GM18867 (cell line): ENCODE data around the gene SGO2.
"Not testable (repeated sequence)": the region's sequence is repeated elsewhere in the genome, so short reads cannot be mapped to it uniquely, and the experiment has no call there.

Experiments
- ATAC-seq: cut with Tn5 transposase; IDR thresholded peaks from one replicate; pipeline ENCODE4 v1.9.1; 2021; ENCODE audit warnings: mild to moderate bottlenecking, moderate library complexity; ENCODE audit not compliant: unreplicated experiment

The SGO2 gene

GRCh38 chr2:200620606-200621390, 94.8 kb downstream of the SGO2 start:
- no peak for ATAC-seq

- no peak for ATAC-seq
These were observed 96.1 kb downstream of the SGO2 start for GRCh38 chr2:200622106-200622505.

DNA sequence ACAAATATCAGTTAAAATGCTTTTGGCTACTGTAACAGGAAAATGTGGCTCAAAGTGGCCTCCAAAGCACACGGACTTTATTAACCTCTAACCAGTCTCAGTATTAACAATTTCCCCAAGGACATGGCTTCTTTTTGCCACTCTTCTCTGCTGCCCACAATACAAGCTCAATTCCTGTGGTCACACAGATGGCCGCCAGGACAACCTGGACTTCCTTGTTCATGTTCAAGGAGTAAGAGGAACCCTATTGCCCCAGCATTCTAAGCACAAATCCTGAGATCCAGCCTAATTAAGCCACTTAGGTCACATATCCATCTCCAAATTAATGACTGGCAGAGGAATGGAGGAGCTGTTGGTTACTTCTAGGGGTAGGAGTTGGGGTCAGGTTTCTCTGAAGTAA, 98.0 kb downstream of the SGO2 start:
- ATAC-seq: no peak

DNA sequence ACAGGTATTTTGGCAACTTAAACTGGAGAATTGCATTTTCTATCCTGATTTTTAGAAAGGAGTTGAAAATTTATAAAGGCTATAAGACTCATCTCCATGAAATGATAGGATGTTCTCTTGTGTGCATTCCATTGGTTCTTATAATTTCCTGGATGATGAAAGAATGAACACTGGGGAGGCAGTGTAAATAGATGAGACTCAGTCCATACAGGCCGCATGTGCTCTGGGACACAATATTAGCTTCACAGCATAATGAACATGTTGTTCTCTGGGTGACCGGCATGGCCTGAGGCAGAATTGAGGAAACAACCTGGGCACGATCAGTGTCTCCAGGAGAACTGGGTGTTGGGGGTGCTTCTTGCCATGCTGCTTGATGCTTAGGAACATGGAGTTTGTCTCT, 98.7 kb downstream of the SGO2 start:
- no peak for ATAC-seq

DNA sequence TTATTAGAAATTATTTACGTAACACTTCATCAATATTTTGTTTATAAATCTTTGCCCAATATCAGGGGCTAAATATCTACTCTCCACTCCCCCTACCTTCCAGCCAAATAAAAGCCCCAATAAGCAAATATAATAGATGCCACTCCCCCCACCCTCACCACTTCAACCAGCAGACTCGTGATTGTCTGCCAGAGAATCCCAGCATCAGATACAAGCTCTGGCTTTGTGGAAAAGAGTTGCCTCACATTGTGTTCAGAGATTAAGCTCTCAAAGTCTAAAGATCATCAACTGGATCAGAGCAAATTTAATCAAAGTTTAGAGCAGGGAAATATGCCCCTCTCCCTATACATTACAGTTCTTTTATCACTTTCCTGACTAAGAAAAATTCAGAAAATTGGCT, 99.3 kb downstream of the SGO2 start:
- ATAC-seq: no peak

DNA sequence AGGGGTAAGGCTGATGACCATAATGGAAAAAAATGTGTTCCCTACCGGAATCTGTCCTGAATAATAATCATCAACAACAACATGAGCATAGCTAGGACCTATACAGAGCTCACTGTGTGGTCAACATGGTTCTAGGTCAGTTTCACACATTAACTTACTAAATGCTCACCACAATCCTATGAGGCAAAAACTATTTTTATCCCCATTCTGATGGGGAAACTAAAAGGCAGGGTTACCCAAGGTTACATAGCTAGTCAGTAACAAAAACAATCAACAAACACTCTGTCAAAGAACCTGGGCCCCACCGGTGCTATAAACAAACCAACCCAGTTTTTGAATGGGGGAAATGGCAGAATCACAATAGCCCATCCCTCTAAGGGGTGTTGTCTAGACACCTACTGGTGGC, 100.0 kb downstream of the SGO2 start:
- ATAC-seq: no peak

DNA sequence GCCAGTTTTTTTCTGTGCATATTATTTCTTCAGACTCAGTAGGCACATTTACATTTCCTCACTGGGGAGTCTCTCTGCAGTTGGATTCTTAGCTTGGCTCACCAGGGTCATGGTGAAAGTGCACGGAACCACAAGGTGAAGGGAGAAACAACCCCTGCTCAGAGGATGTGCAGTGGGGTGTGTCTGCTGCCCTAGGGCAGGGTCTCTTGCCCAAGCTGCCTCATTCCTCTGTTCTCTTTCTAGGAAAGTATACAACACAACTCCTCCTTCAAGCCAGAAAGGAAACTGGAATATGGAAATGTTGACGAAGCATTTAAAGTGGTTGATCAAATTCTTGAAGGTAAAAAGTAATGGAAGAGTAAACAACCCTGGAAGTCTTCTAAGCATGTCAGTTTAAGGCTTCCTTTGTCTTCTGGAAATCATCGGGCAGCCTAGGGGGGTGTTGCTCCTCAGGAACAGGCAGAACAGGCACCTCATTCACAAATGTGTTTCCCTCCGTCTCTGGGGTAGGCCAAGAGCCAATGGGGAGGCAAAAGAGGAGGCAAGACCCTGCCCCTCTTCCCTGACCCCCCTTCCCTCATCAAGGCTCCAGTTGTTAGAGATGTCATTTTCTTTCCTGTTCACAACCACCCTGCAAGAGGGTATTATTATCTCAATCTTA, 101.2 kb downstream of the SGO2 start:
- ATAC-seq: no peak

DNA sequence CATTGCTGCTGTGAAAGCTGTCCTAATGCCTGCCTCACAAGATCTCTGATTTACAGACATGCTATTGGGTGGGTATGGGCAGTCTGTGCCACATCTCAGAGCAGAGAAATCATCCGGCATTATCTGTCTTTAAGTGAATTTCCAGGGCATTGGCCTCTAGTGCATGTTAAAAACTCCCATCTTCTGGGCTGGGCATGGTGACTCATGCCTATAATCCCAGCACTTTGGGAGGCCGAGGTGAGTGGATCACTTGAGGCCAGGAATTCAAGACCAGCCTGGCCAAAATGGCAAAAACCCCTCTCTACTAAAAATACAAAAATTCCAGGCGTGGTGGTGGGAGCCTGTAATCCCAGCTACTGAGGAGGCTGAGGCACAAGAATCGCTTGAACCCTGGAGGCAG, 102.5 kb downstream of the SGO2 start:
- ATAC-seq: not testable (repeated sequence)

DNA sequence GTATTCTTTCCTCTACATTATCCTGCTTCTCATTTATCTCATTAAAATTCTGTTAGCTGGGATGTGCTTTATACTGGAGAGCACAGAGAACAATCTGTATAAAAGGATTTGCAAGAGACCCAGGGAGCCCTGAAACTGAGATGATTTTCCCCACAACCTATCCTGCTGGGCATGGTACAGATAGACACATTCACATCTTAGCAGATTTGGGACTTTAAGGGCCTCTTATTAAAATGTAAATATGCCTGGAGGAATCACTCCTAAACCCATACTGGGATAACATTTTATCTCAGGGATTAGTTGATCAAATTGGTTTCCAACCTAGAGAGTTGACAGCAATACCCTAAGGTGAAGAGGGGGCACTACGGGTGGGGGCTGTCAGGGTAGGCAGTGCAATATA, 105.3 kb downstream of the SGO2 start:
- ATAC-seq: no peak
